HepG2 (cell line): ENCODE data around the gene STK32C. TPM values are rescaled to one million over a fixed set of nuclear protein-coding genes. Genes with fewer than 3 reads are reported as not detected.

Experiments
- ATAC-seq: fragments of 200-7000 bp; cut with Tn5 transposase; 3 replicates; pipeline ENCODE4 v1.9.1; 2020; ENCODE audit warnings: mild to moderate bottlenecking, moderate library complexity
- BruUV-seq: library from RNA; stranded (reverse); fragments of 400-500 nt; replicated peaks from 2 replicates; lab custom pipeline; 2021; lab: Mats Ljungman, UMichigan
- CTCF ChIA-PET: fragments of 300-600 bp; formaldehyde crosslinking; extraction: SDS; loops from one replicate; lab custom pipeline; 2021; ENCODE audit warnings: low total read pairs, inconsistent platforms, low intra/inter-chr PET ratio; lab: Yijun Ruan, JAX
- POLR2A ChIA-PET: fragments of 350-600 bp; sonication (Branson Sonifier 250); formaldehyde crosslinking; loops from one replicate; lab custom pipeline; 2020; ENCODE audit warnings: antibody characterized with exemption, inconsistent platforms; lab: Yijun Ruan, JAX
- DNase-seq: peaks from one replicate; pipeline ENCODE4 v3.0.0-alpha.2; 2015; ENCODE audit warnings: low spot score
- FAIRE-seq: peaks from 3 replicates; lab custom pipeline; 2011; peaks lifted over from hg19 to GRCh38; lab: Jason Lieb, UNC
- H2AFZ ChIP-seq: one replicate; pipeline ENCODE4 v1.6.1; 2011; ENCODE audit warnings: low read length, inconsistent platforms
- H3K27ac ChIP-seq: fragments of 300-600 bp; 3 replicates; pipeline ENCODE4 v1.8.0; 2011; ENCODE audit warnings: mixed run types, mild to moderate bottlenecking, mixed read lengths, low read length, inconsistent platforms; ENCODE audit not compliant: insufficient read depth; ENCODE audit errors: extremely low read length
- H3K27me3 ChIP-seq, 2 experiments: fragments of 200-600 bp in 1 of 2; 2 replicates in 1 of 2; 3 replicates in 1 of 2; pipeline versions ENCODE4 v1.6.0 to v1.8.0; 2011; ENCODE audit warnings: low read length in 2 of 2, mild to moderate bottlenecking in 2 of 2, moderate library complexity in 2 of 2, inconsistent platforms in 1 of 2; ENCODE audit not compliant: insufficient read depth in 2 of 2, control insufficient read depth in 1 of 2
- H3K36me3 ChIP-seq, 2 experiments: fragments of 200-600 bp in 1 of 2; replicated peaks in 1 of 2; 2 replicates in 1 of 2; 3 replicates in 1 of 2; pipeline versions ENCODE4 v1.5.1 to v1.8.0; 2011; ENCODE audit warnings: low read length in 2 of 2, inconsistent platforms in 1 of 2; ENCODE audit not compliant: insufficient read depth in 2 of 2, control insufficient read depth in 1 of 2
- H3K4me1 ChIP-seq: 2 replicates; pipeline ENCODE4 v1.5.1; 2012; ENCODE audit warnings: low read length, inconsistent platforms; ENCODE audit not compliant: insufficient read depth
- H3K4me2 ChIP-seq: 2 replicates; pipeline ENCODE4 v1.6.0; 2011; ENCODE audit warnings: low read depth, low read length, inconsistent platforms
- H3K4me3 ChIP-seq, 3 experiments: fragments of 200-600 bp in 1 of 3; sonication (generic), shearing (Covaris generic) in 1 of 3; replicated peaks in 1 of 3; 2 replicates each; pipeline ENCODE4 v1.5.1; 2011 to 2016; ENCODE audit warnings: low read length in 3 of 3, inconsistent platforms in 2 of 3, low read depth in 2 of 3, mild to moderate bottlenecking in 2 of 3, control low read depth in 1 of 3, mixed read lengths in 1 of 3; ENCODE audit not compliant: insufficient read depth in 1 of 3
- H3K79me2 ChIP-seq: one replicate; pipeline ENCODE4 v1.6.1; 2011; ENCODE audit warnings: low read length, inconsistent platforms; ENCODE audit not compliant: insufficient read depth
- H3K9ac ChIP-seq: 2 replicates; pipeline ENCODE4 v1.6.0; 2011; ENCODE audit warnings: mild to moderate bottlenecking, low read depth, low read length, inconsistent platforms; ENCODE audit not compliant: insufficient read depth
- H3K9me3 ChIP-seq: 2 replicates; pipeline ENCODE4 v1.5.1; 2012; ENCODE audit warnings: mild to moderate bottlenecking, low read length
- H4K20me1 ChIP-seq: 2 replicates; pipeline ENCODE4 v1.6.0; 2011; ENCODE audit warnings: inconsistent platforms, mild to moderate bottlenecking, low read length, moderate library complexity; ENCODE audit not compliant: insufficient read depth
- DNMT3B ChIP-seq: conservative IDR thresholded peaks from 2 replicates; pipeline ENCODE4 v1.6.1; 2016; ENCODE audit warnings: missing biosample characterization, control low read depth
- EED ChIP-seq: sonication (generic); formaldehyde crosslinking; IDR thresholded peaks from 2 replicates; pipeline ENCODE4 v1.5.0; 2020; ENCODE audit warnings: mild to moderate bottlenecking, missing genetic modification reagents
- ETV6 ChIP-seq: sonication (generic); formaldehyde crosslinking; conservative IDR thresholded peaks from 2 replicates; pipeline ENCODE4 v1.4.0; 2020; ENCODE audit warnings: missing genetic modification reagents
- GABPB1 ChIP-seq: IDR thresholded peaks from 2 replicates; pipeline ENCODE4 v1.6.1; 2016; ENCODE audit warnings: mild to moderate bottlenecking, missing genetic modification reagents, moderate library complexity, missing compliant biosample characterization
- GMEB2 ChIP-seq: IDR thresholded peaks from 2 replicates; pipeline ENCODE4 v1.6.1; 2016; ENCODE audit warnings: missing biosample characterization, missing genetic modification reagents, low read depth
- KAT2B ChIP-seq: fragments of 150-350 bp; IDR thresholded peaks from 2 replicates; pipeline ENCODE4 v1.6.1; 2014; ENCODE audit warnings: low read depth, low read length, borderline replicate concordance
- NCOA2 ChIP-seq: sonication (generic); formaldehyde crosslinking; IDR thresholded peaks from 2 replicates; pipeline ENCODE4 v1.8.0; 2022; ENCODE audit warnings: inconsistent platforms
- POLR2AphosphoS5 ChIP-seq: IDR thresholded peaks from 2 replicates; pipeline ENCODE4 v1.6.1; 2012; ENCODE audit warnings: low read depth, low read length
- RBM22 ChIP-seq: fragments of 200-400 bp; formaldehyde crosslinking; optimal IDR thresholded peaks from 2 replicates; pipeline ENCODE3; 2017; ENCODE audit warnings: mild to moderate bottlenecking, low read length, moderate library complexity
- RBM39 ChIP-seq: fragments of 200-400 bp; formaldehyde crosslinking; IDR thresholded peaks from one replicate; pipeline ENCODE4 v1.6.1; 2018; ENCODE audit warnings: antibody characterized with exemption, mild to moderate bottlenecking, low read depth, low read length; ENCODE audit not compliant: poor library complexity, severe bottlenecking
- RFXANK ChIP-seq: IDR thresholded peaks from 2 replicates; pipeline ENCODE4 v1.6.1; 2016
- SALL2 ChIP-seq: sonication (generic); formaldehyde crosslinking; IDR thresholded peaks from 2 replicates; pipeline ENCODE4 v1.8.1; 2023; ENCODE audit warnings: mild to moderate bottlenecking, missing genetic modification reagents, inconsistent platforms
- SMARCE1 ChIP-seq: fragments of 450-650 bp; IDR thresholded peaks from 2 replicates; pipeline ENCODE4 v1.6.1; 2017; ENCODE audit warnings: borderline replicate concordance
- ZGPAT ChIP-seq: IDR thresholded peaks from 2 replicates; pipeline ENCODE4 v1.6.1; 2016; ENCODE audit warnings: mild to moderate bottlenecking
- ZMAT3 ChIP-seq: sonication (generic); formaldehyde crosslinking; conservative IDR thresholded peaks from 2 replicates; pipeline ENCODE4 v1.7.0; 2021; ENCODE audit warnings: missing genetic modification reagents
- ZNF136 ChIP-seq: sonication (generic); formaldehyde crosslinking; IDR thresholded peaks from 2 replicates; pipeline ENCODE4 v1.8.1; 2022; ENCODE audit warnings: low read depth, mild to moderate bottlenecking, moderate library complexity, missing genetic modification reagents
- ZNF225 ChIP-seq: sonication (generic); formaldehyde crosslinking; IDR thresholded peaks from 2 replicates; pipeline ENCODE4 v1.4.0; 2020; ENCODE audit warnings: mild to moderate bottlenecking, missing genetic modification reagents
- ZNF263 ChIP-seq: sonication (generic); formaldehyde crosslinking; IDR thresholded peaks from 2 replicates; pipeline ENCODE4 v1.4.0; 2020; ENCODE audit warnings: missing genetic modification reagents
- ZNF501 ChIP-seq: sonication (generic); formaldehyde crosslinking; IDR thresholded peaks from 2 replicates; pipeline ENCODE4 v1.5.1; 2020; ENCODE audit warnings: mild to moderate bottlenecking, moderate library complexity, missing genetic modification reagents
- ZNF782 ChIP-seq: sonication (generic); formaldehyde crosslinking; IDR thresholded peaks from 2 replicates; pipeline ENCODE4 v1.4.0; 2020; ENCODE audit warnings: missing genetic modification reagents, mild to moderate bottlenecking, borderline replicate concordance
- ZZZ3 ChIP-seq: sonication (generic); formaldehyde crosslinking; IDR thresholded peaks from 2 replicates; pipeline ENCODE4 v1.4.0; 2020; ENCODE audit warnings: missing genetic modification reagents, mild to moderate bottlenecking, borderline replicate concordance
- WGBS: methylation state at CpG from one replicate; pipeline ENCODE4 v1.1.6; 2017; ENCODE audit warnings: low lambda C conversion rate; 5-methylcytosine and 5-hydroxymethylcytosine counted together
- in situ Hi-C: cut with HindIII; loops from 2 replicates; pipeline ENCODE4 v1.10.0; 2017; ENCODE audit warnings: low pct_unique_long_range_greater_than_20kb; ENCODE audit not compliant: extremely low pct_ligation_motif_present
- intact Hi-C: fragments of 100-400 bp; cut with micrococcal nuclease; formaldehyde crosslinking; loops from one replicate; pipeline ENCODE4 v1.10.0; 2022; ENCODE audit not compliant: unreplicated experiment
- polyA plus RNA-seq, 8 experiments: library from polyadenylated mRNA; depleted of rRNA in 3 of 8; stranded (reverse) in 7 of 8; unstranded in 1 of 8; fragments of >200 nt; fragmentation: Illumina TruSeq in 4 of 8; extraction: Trizol in 4 of 8; gene quantifications; 2 replicates each; pipeline versions ENCODE4 v1.2.1 to v1.2.3, GENCODE V29; 2011 to 2016; ENCODE audit warnings: low read depth in 4 of 8, missing spikeins in 1 of 8, mixed read lengths in 1 of 8; ENCODE audit not compliant: insufficient read depth in 1 of 8
- total RNA-seq, 5 experiments: library from RNA; depleted of rRNA; stranded (reverse); fragments of >200 nt; fragmentation: Illumina TruSeq; extraction: Trizol; gene quantifications; 2 replicates each; pipeline ENCODE4 v1.2.3, GENCODE V29; 2016; ENCODE audit warnings: low read depth in 1 of 5
- TF ChIP-seq, protein P1 (sequence below): sonication (generic); formaldehyde crosslinking; IDR thresholded peaks from 2 replicates; pipeline ENCODE4 v1.4.0; 2020; ENCODE audit warnings: mild to moderate bottlenecking, missing genetic modification reagents
- TF ChIP-seq, protein P2 (sequence below): sonication (generic); formaldehyde crosslinking; IDR thresholded peaks from 2 replicates; pipeline ENCODE4 v1.5.0; 2020; ENCODE audit warnings: missing genetic modification reagents

The STK32C gene
- total and polyA plus RNA-seq, 2 of the 13 experiments (the other 11 are each of a cell fraction or from before 2014, with no cell fraction given) = 10.9 to 19.4 TPM

DNA sequence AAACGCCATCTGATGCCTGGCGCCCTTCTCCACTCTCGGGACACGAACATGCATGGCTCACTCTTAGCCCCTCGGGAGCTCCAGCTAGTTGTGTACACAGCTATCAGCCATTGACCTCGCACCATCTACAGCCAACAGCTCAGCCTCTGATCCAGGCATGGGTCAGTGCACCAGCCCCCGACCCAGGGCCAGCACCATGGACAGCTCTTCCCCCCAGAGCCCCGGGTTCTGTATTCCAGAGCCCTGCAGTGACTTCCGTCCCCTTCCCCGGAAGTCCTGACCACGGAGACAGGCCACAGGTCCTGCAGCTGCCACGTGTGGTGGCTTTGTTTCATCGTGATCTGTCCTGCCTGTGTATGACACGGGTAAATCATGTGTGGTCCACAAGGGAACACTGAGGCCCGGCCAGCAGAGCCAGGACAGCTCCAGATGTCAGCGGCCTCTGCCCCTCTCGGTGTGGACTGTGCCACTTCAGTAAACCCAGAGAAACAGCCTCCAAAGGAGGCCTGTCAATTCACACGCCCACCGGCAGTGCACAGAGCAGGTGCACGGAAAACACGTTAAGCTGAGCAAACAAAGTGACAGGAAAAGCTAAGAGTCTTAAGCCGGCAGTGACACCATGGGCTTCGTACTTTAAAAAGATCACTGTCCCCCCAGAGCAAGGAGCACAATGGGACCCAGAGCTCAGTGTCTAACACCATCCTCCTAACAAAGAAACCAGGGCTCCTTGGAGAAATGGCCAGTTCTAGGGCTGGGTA, 13.0 kb downstream of the STK32C start:
- no peaks in the 10 kb centered on the region for H4K20me1 ChIP-seq
- ChIA-PET CTCF (no interaction called here), POLR2A (no interaction called here)
- in situ Hi-C loops = no loop called here
- H3K79me2 ChIP-seq = peaks cover 3% of the 10 kb centered on the region
- no peaks in the 10 kb centered on the region for H3K9me3 ChIP-seq
- H3K27ac ChIP-seq = no peak overlapping the region
- H3K4me2 ChIP-seq = no peak overlapping the region
- no peaks in the 10 kb centered on the region for H3K36me3 ChIP-seq
- H3K4me1 ChIP-seq = no peaks in the 10 kb centered on the region
- no peak overlapping the region for H3K4me3 ChIP-seq
- no peaks in the 10 kb centered on the region for H3K27me3 ChIP-seq
- DNase-seq (no peak), ATAC-seq (peak; percentile 39), FAIRE-seq (no peak)
- no peak overlapping the region for H3K9ac ChIP-seq
- no peak overlapping the region for H2AFZ ChIP-seq
- no TSS peak for BruUV-seq
- 72% methylated on average over 18 of the region's 23 CpGs for WGBS
- intact Hi-C loops = no loop called here
- no peak for TF ChIP-seq RBM22
- TF ChIP-seq DNMT3B (CRISPR knock-in tag) = no peak
- TF ChIP-seq, protein P1, sequence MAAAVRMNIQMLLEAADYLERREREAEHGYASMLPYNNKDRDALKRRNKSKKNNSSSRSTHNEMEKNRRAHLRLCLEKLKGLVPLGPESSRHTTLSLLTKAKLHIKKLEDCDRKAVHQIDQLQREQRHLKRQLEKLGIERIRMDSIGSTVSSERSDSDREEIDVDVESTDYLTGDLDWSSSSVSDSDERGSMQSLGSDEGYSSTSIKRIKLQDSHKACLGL (CRISPR knock-in tag) = no peak
- no peak for TF ChIP-seq ZNF782 (CRISPR knock-in tag)
- TF ChIP-seq GABPB1 (CRISPR knock-in tag) = 0 out of 2 replicates have a peak, but pooled peaks have one; percentile 35
- 0 out of 2 replicates have a peak, but pooled peaks have one; percentile 51 for TF ChIP-seq ZMAT3 (CRISPR knock-in tag)
- no peak for TF ChIP-seq KAT2B
- no peak for TF ChIP-seq SALL2
- no peak for TF ChIP-seq ZNF225 (CRISPR knock-in tag)
- no peak for TF ChIP-seq ZNF501
- 0 out of 2 replicates have a peak, but pooled peaks have one; percentile 17 for TF ChIP-seq NCOA2 (CRISPR knock-in tag)
- TF ChIP-seq, protein P2, sequence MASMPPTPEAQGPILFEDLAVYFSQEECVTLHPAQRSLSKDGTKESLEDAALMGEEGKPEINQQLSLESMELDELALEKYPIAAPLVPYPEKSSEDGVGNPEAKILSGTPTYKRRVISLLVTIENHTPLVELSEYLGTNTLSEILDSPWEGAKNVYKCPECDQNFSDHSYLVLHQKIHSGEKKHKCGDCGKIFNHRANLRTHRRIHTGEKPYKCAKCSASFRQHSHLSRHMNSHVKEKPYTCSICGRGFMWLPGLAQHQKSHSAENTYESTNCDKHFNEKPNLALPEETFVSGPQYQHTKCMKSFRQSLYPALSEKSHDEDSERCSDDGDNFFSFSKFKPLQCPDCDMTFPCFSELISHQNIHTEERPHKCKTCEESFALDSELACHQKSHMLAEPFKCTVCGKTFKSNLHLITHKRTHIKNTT (CRISPR knock-in tag) = no peak
- no peak for TF ChIP-seq ETV6 (CRISPR knock-in tag)
- TF ChIP-seq ZGPAT = no peak
- TF ChIP-seq ZZZ3 (CRISPR knock-in tag) = no peak
- no peak for TF ChIP-seq EED (CRISPR knock-in tag)
- TF ChIP-seq POLR2AphosphoS5 = no peak
- TF ChIP-seq ZNF263 (CRISPR knock-in tag) = no peak
- no peak for TF ChIP-seq SMARCE1
- no peak for TF ChIP-seq RFXANK (CRISPR knock-in tag)
- no peak for TF ChIP-seq RBM39
- no peak for TF ChIP-seq GMEB2 (CRISPR knock-in tag)
- TF ChIP-seq ZNF136 (CRISPR knock-in tag) = no peak
